ENCODE results near the gene CAMK1D. TPM values are rescaled to one million over a fixed set of nuclear protein-coding genes. Genes with fewer than 3 reads are reported as not detected.

Gene CAMK1D
- polyA plus RNA-seq, 2 of the 4 experiments (the other 2 are of a cell fraction), result 6.6 to 12.5 TPM

GRCh38 chr10:12628964-12629766 lies 279.8 kb downstream of the CAMK1D start:
- no peak for FAIRE-seq
- Histone ChIP-seq H3K27ac (peak overlapping the region; percentile 73 to 87), H3K9me3 (peaks cover 3% of the 10 kb centered on the region; the same call in 1 of the 3 replicates), H3K4me1 (peaks cover 57% of the 10 kb centered on the region), H3K4me2 (peak overlapping the region; percentile 52), H3K4me3 (no peak overlapping the region)
- peak in 1 of 2 experiments; percentile 38 for DNase-seq (ENCODE audit: low read depth in 1 of 2, low spot score in 1 of 2)
- no peak for TF ChIP-seq ELK1 (IDR thresholded peaks at IDR 0.05; ENCODE audit: low read depth, low read length)
- no peak for TF ChIP-seq GATA3 (IDR thresholded peaks at IDR 0.05; ENCODE audit: borderline replicate concordance)
- TF ChIP-seq JUNB (IDR thresholded peaks at IDR 0.05), result no peak
- TF ChIP-seq RCOR1 (IDR thresholded peaks at IDR 0.05; ENCODE audit: low read depth, low read length), result no peak
- no peak for TF ChIP-seq CHD4 (IDR thresholded peaks at IDR 0.05; ENCODE audit: borderline replicate concordance)
- TF ChIP-seq CHD2 (IDR thresholded peaks at IDR 0.05; ENCODE audit: low read length, partially characterized antibody), result no peak
- no peak for TF ChIP-seq HEYL (CRISPR knock-in tag; IDR thresholded peaks at IDR 0.05)
- no peak for TF ChIP-seq E2F6 (IDR thresholded peaks at IDR 0.05; ENCODE audit: borderline replicate concordance, low read depth)
- TF ChIP-seq HES2 (IDR thresholded peaks at IDR 0.05), result no peak
- ATAC-seq, result no peak
- 30% methylated on average over 10 of the region's 10 CpGs for WGBS (ENCODE audit: missing lambda C conversion rate)
- CTCF ChIA-PET, result interaction anchor here (1.1 to 2.0 kb wide), 5 partner anchors 10 to 153 kb away, joined by 3 to 5 read pairs (median 4); no protein-coding TSS in a partner anchor
- POLR2A ChIA-PET, result no interaction called here

- WGBS (ENCODE audit: missing lambda C conversion rate), result 74% methylated on average over 5 of the region's 5 CpGs
Observed at GRCh38 chr10:12629767-12630165, 280.4 kb downstream of the CAMK1D start.

GRCh38 chr10:12631216-12631615 lies 281.9 kb downstream of the CAMK1D start:
- Histone ChIP-seq H3K4me1 (peaks cover 76% of the 10 kb centered on the region), H3K9me3 (no peaks in the 10 kb centered on the region), H3K27ac (peak overlapping the region; percentile 73 to 87), H3K4me3 (peak overlapping the region; percentile 0; the same call in 1 of the 3 replicates), H3K4me2 (peak overlapping the region; percentile 59)
- peak in 1 of 2 experiments; percentile 70 for DNase-seq (ENCODE audit: low read depth in 1 of 2, low spot score in 1 of 2)
- CTCF ChIA-PET, result interaction anchor here (0.7 to 2.0 kb wide), 7 partner anchors 14 to 367 kb away, joined by 3 to 8 read pairs (median 3); no protein-coding TSS in a partner anchor
- POLR2A ChIA-PET, result interaction anchor here (0.6 to 1.2 kb wide), 5 partner anchors 25 to 290 kb away, joined by 3 to 4 read pairs (median 4); no protein-coding TSS in a partner anchor
- 35% methylated on average over 3 of the region's 3 CpGs for WGBS (ENCODE audit: missing lambda C conversion rate)
- FAIRE-seq, result no peak
- ATAC-seq, result peak in 1 of 2 experiments; percentile 51; a peak in 2 of 6 replicates
- TF ChIP-seq CEBPB (IDR thresholded peaks at IDR 0.05) (no peak), HDAC2 (IDR thresholded peaks at IDR 0.05) (no peak), POLR2A (IDR thresholded peaks at IDR 0.05; ENCODE audit: low read length) (no peak), CHD2 (IDR thresholded peaks at IDR 0.05; ENCODE audit: low read length, partially characterized antibody) (no peak), MAX (IDR thresholded peaks at IDR 0.05) (no peak), KDM1A (IDR thresholded peaks at IDR 0.05; ENCODE audit: low read depth) (no peak), REST (IDR thresholded peaks at IDR 0.05) (no peak), CBX2 (IDR thresholded peaks at IDR 0.05; ENCODE audit: borderline replicate concordance, low read depth) (no peak), NFE2L2 (conservative IDR thresholded peaks at IDR 0.05; ENCODE audit: low read length) (no peak), CHD4 (IDR thresholded peaks at IDR 0.05; ENCODE audit: borderline replicate concordance) (no peak), MAFK (IDR thresholded peaks at IDR 0.05; ENCODE audit: partially characterized antibody) (no peak)

More at GRCh38 chr10:12629767-12630165, 280.4 kb downstream of the CAMK1D start:
- no peak for DNase-seq (ENCODE audit: low read depth in 1 of 2, low spot score in 1 of 2)
- Histone ChIP-seq H3K27ac (peak overlapping the region; percentile 73 to 87; a peak in 5 of 6 replicates), H3K4me1 (peaks cover 63% of the 10 kb centered on the region), H3K4me3 (no peak overlapping the region), H3K4me2 (peak overlapping the region; percentile 52; the same call in 2 of the 3 replicates), H3K9me3 (no peaks in the 10 kb centered on the region)
- no peak for ATAC-seq
- ChIA-PET CTCF (interaction anchor here (1.1 to 2.0 kb wide), 7 partner anchors 10 to 152 kb away, joined by 3 to 8 read pairs (median 4); no protein-coding TSS in a partner anchor), POLR2A (no interaction called here)
- no peak for TF ChIP-seq HOXA7 (CRISPR knock-in tag; IDR thresholded peaks at IDR 0.05)
- TF ChIP-seq MYC (IDR thresholded peaks at IDR 0.05; ENCODE audit: borderline replicate concordance, low read length), result no peak
- TF ChIP-seq HMGXB4 (CRISPR knock-in tag; IDR thresholded peaks at IDR 0.05; ENCODE audit: borderline replicate concordance), result no peak
- TF ChIP-seq RNF2 (IDR thresholded peaks at IDR 0.05; ENCODE audit: borderline replicate concordance, low read depth), result no peak
- TF ChIP-seq ZNF302 (CRISPR knock-in tag; IDR thresholded peaks at IDR 0.05), result no peak
- TF ChIP-seq HEYL (CRISPR knock-in tag; IDR thresholded peaks at IDR 0.05), result no peak
- TF ChIP-seq EHF (CRISPR knock-in tag; IDR thresholded peaks at IDR 0.05), result no peak
- no peak for TF ChIP-seq POLR2AphosphoS2 (conservative IDR thresholded peaks at IDR 0.05; ENCODE audit: low read length)
- no peak for TF ChIP-seq RFX5 (IDR thresholded peaks at IDR 0.05)
- no peak for FAIRE-seq
